HCT116 (cell line): ENCODE results near the gene ROMO1. TPM values are rescaled to one million over a fixed set of nuclear protein-coding genes. Genes with fewer than 3 reads are reported as not detected.
"Not testable (repeated sequence)": the region's sequence is repeated elsewhere in the genome, so short reads cannot be mapped to it uniquely, and the experiment has no call there.

Source experiments
- ATAC-seq: fragments of 200-7000 bp; cut with Tn5 transposase; 2 replicates; pipeline ENCODE4 v1.9.1; 2020; ENCODE audit warnings: mild to moderate bottlenecking, moderate library complexity
- BruUV-seq: library from RNA; stranded (reverse); fragments of 400-500 nt; replicated peaks from 2 replicates; lab custom pipeline; 2021; lab: Mats Ljungman, UMichigan
- CTCF ChIA-PET: fragments of 300-600 bp; sonication (Branson Sonifier 250); formaldehyde crosslinking; loops from one replicate; lab custom pipeline; 2021; ENCODE audit warnings: antibody characterized with exemption; lab: Charles Lee
- POLR2A ChIA-PET: fragments of 300-600, 350-600 bp; sonication (Branson Sonifier 250); formaldehyde crosslinking; loops from one replicate; lab custom pipeline; 2021; ENCODE audit warnings: antibody characterized with exemption; lab: Charles Lee
- RAD21 ChIA-PET, 2 experiments: fragments of 300-600 bp; sonication (Branson Sonifier 250); formaldehyde crosslinking; loops; one replicate each; lab custom pipeline; 2023; ENCODE audit warnings: low total read pairs in 2 of 2; ENCODE audit not compliant: uncharacterized antibody in 2 of 2, unreplicated experiment in 2 of 2, low non-redundant PET in 1 of 2; lab: Charles Lee
- DNase-seq: peaks from one replicate; pipeline ENCODE4 v3.0.0-alpha.2; 2010; ENCODE audit warnings: low read depth, low spot score
- H2AFZ ChIP-seq: fragments of 200-600 bp; shearing (Covaris generic), sonication (generic); 2 replicates; pipeline ENCODE4 v1.6.1; 2017; ENCODE audit warnings: low read depth, mixed run types, mixed read lengths, antibody characterized with exemption, low read length; ENCODE audit not compliant: poor library complexity, severe bottlenecking
- H3K27ac ChIP-seq: 2 replicates; pipeline ENCODE4 v1.5.1; 2012; ENCODE audit warnings: low read depth, low read length
- H3K27me3 ChIP-seq: fragments of 200-600 bp; sonication (generic); 2 replicates; pipeline ENCODE4 v1.6.1; 2016; ENCODE audit warnings: mixed run types, low read length, mixed read lengths; ENCODE audit not compliant: insufficient read depth
- H3K36me3 ChIP-seq, 2 experiments: fragments of 200-500 bp in 1 of 2; fragments of 200-600 bp in 1 of 2; sonication (Bioruptor generic) in 1 of 2; sonication (generic) in 1 of 2; 2 replicates each; pipeline versions ENCODE4 v1.5.1 to v1.6.1; 2014 to 2016; ENCODE audit warnings: low read length in 2 of 2, inconsistent platforms in 1 of 2, mixed read lengths in 1 of 2, mixed run types in 1 of 2; ENCODE audit not compliant: insufficient read depth in 2 of 2, control insufficient read depth in 1 of 2
- H3K4me1 ChIP-seq, 2 experiments: fragments of 200-600 bp in 1 of 2; sonication (generic) in 1 of 2; 2 replicates each; pipeline versions ENCODE4 v1.5.1 to v1.6.1; 2012 to 2017; ENCODE audit warnings: low read length in 2 of 2, inconsistent platforms in 1 of 2, mild to moderate bottlenecking in 1 of 2, mixed read lengths in 1 of 2, mixed run types in 1 of 2, moderate library complexity in 1 of 2; ENCODE audit not compliant: insufficient read depth in 2 of 2, control insufficient read depth in 1 of 2
- H3K4me2 ChIP-seq: fragments of 200-600 bp; sonication (generic); 2 replicates; pipeline ENCODE4 v1.6.1; 2017; ENCODE audit warnings: mixed run types, low read length, mixed read lengths
- H3K4me3 ChIP-seq, 2 experiments: fragments of 200-600 bp in 1 of 2; sonication (generic) in 1 of 2; replicated peaks in 1 of 2; 2 replicates each; pipeline ENCODE4 v1.5.1; 2011 to 2016; ENCODE audit warnings: low read length in 2 of 2, control low read depth in 1 of 2, low read depth in 1 of 2, mild to moderate bottlenecking in 1 of 2, mixed read lengths in 1 of 2, mixed run types in 1 of 2
- H3K79me2 ChIP-seq: fragments of 200-600 bp; sonication (generic); 2 replicates; pipeline ENCODE4 v1.6.1; 2017; ENCODE audit warnings: mild to moderate bottlenecking, mixed run types, low read length, moderate library complexity, mixed read lengths; ENCODE audit not compliant: insufficient read depth
- H3K9ac ChIP-seq: fragments of 200-600 bp; sonication (generic); 2 replicates; pipeline ENCODE4 v1.6.1; 2016; ENCODE audit warnings: low read length, mixed read lengths
- H3K9me2 ChIP-seq: fragments of 200-600 bp; sonication (generic), shearing (Covaris generic); 2 replicates; pipeline ENCODE4 v1.6.1; 2017; ENCODE audit warnings: mixed run types, mild to moderate bottlenecking, moderate library complexity; ENCODE audit not compliant: insufficient read depth
- H3K9me3 ChIP-seq, 2 experiments: fragments of 200-500 bp in 1 of 2; fragments of 200-600 bp in 1 of 2; sonication (Bioruptor generic) in 1 of 2; sonication (generic) in 1 of 2; 2 replicates each; pipeline ENCODE4 v1.6.1; 2014 to 2017; ENCODE audit warnings: low read length in 2 of 2, mixed read lengths in 2 of 2, inconsistent platforms in 1 of 2, low read depth in 1 of 2, mild to moderate bottlenecking in 1 of 2, mixed run types in 1 of 2, moderate library complexity in 1 of 2; ENCODE audit not compliant: control insufficient read depth in 1 of 2, insufficient read depth in 1 of 2
- H4K20me1 ChIP-seq: fragments of 200-600 bp; sonication (generic), shearing (Covaris generic); 2 replicates; pipeline ENCODE4 v1.6.1; 2017; ENCODE audit warnings: mixed run types, mild to moderate bottlenecking, moderate library complexity; ENCODE audit not compliant: insufficient read depth
- CBX3 ChIP-seq: IDR thresholded peaks from 2 replicates; pipeline ENCODE4 v1.6.1; 2012; ENCODE audit warnings: low read depth
- CEBPB ChIP-seq: IDR thresholded peaks from 2 replicates; pipeline ENCODE4 v1.6.1; 2012; ENCODE audit warnings: low read depth
- ELF1 ChIP-seq: IDR thresholded peaks from 2 replicates; pipeline ENCODE4 v1.6.1; 2012; ENCODE audit warnings: low read depth, borderline replicate concordance
- EZH2phosphoT487 ChIP-seq: fragments of 200-600 bp; IDR thresholded peaks from 2 replicates; pipeline ENCODE4 v1.6.1; 2018; ENCODE audit warnings: antibody characterized with exemption, borderline replicate concordance
- FOSL1 ChIP-seq: IDR thresholded peaks from 2 replicates; pipeline ENCODE4 v1.6.1; 2012; ENCODE audit warnings: low read depth
- JUND ChIP-seq: IDR thresholded peaks from 2 replicates; pipeline ENCODE4 v1.6.1; 2012
- POLR2A ChIP-seq: IDR thresholded peaks from 2 replicates; pipeline ENCODE4 v1.7.0; 2011; ENCODE audit warnings: borderline replicate concordance; ENCODE audit not compliant: insufficient read depth, insufficient read length; ENCODE audit errors: extremely low read depth
- SIN3A ChIP-seq: IDR thresholded peaks from 2 replicates; pipeline ENCODE4 v1.6.1; 2012; ENCODE audit warnings: low read depth
- intact Hi-C: fragments of 100-400 bp; cut with micrococcal nuclease; formaldehyde crosslinking; loops from 2 replicates; pipeline ENCODE4 v1.10.0; 2022
- total RNA-seq: library from RNA; stranded (reverse); gene quantifications from one replicate; pipeline ENCODE4 v1.2.1, GENCODE V29; 2021; ENCODE audit not compliant: unreplicated experiment
- TF ChIP-seq, protein P1 (sequence below): IDR thresholded peaks from 2 replicates; pipeline ENCODE4 v1.6.1; 2012
- TF ChIP-seq, protein P2 (sequence below), 3 experiments: fragments of 200-600 bp in 1 of 3; sonication (generic) in 1 of 3; IDR thresholded peaks in 2 of 3; conservative IDR thresholded peaks in 1 of 3; 2 replicates each; pipeline ENCODE4 v1.5.1; 2012 to 2017; ENCODE audit warnings: low read depth in 2 of 3, low read length in 2 of 3, antibody characterized with exemption in 1 of 3, borderline replicate concordance in 1 of 3, control low read depth in 1 of 3, mild to moderate bottlenecking in 1 of 3, mixed read lengths in 1 of 3, mixed run types in 1 of 3, moderate library complexity in 1 of 3; ENCODE audit not compliant: insufficient read depth in 1 of 3

The ROMO1 gene
- total RNA-seq, 1 experiment from 2014 or later, result 167 TPM

DNA sequence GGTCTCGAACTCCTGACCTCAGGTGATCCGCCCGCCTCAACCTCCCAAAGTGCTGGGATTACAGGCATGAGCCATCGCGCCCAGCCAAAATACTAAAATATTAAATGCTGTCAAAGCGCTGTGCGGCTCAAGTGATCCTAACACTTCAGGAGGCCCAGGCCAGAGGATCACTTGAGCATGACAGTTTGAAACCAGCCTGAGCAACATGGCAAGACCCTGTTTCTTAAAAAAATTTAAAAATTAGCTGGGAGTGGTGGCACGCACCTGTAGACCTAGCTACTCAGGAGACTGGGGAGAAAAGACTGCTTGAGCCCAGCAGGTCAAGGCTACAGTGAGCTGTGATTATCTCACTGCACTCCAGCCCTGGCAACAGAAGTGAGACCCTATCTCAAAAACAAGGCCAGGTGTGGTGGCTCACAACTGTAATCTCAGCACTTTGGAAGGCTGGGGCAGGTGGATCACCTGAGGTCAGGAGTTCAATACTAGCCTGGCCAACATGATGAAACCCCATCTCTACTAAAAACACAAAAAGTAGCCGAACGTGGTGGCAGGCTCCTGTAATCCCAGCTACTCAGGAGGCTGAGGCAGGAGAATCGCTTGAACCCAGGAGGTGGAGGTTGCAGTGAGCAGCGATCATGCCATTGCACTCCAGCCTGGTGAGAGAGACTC, 24.6 kb downstream of the ROMO1 start:
- ATAC-seq, H3K9me2 ChIP-seq, intact Hi-C loops, CTCF ChIA-PET, H3K27me3 ChIP-seq, BruUV-seq, H3K9ac ChIP-seq, H3K4me3 ChIP-seq, DNase-seq, H3K4me1 ChIP-seq, H3K4me2 ChIP-seq, POLR2A ChIA-PET, RAD21 ChIA-PET, H3K27ac ChIP-seq, H3K9me3 ChIP-seq, H2AFZ ChIP-seq: not testable (repeated sequence)
- peaks cover 85 to 87% of the 10 kb centered on the region in 2 experiments for H3K36me3 ChIP-seq
- H3K79me2 ChIP-seq, result peaks cover 100% of the 10 kb centered on the region
- peaks cover 26% of the 10 kb centered on the region; the same call in 1 of the 2 replicates for H4K20me1 ChIP-seq

DNA sequence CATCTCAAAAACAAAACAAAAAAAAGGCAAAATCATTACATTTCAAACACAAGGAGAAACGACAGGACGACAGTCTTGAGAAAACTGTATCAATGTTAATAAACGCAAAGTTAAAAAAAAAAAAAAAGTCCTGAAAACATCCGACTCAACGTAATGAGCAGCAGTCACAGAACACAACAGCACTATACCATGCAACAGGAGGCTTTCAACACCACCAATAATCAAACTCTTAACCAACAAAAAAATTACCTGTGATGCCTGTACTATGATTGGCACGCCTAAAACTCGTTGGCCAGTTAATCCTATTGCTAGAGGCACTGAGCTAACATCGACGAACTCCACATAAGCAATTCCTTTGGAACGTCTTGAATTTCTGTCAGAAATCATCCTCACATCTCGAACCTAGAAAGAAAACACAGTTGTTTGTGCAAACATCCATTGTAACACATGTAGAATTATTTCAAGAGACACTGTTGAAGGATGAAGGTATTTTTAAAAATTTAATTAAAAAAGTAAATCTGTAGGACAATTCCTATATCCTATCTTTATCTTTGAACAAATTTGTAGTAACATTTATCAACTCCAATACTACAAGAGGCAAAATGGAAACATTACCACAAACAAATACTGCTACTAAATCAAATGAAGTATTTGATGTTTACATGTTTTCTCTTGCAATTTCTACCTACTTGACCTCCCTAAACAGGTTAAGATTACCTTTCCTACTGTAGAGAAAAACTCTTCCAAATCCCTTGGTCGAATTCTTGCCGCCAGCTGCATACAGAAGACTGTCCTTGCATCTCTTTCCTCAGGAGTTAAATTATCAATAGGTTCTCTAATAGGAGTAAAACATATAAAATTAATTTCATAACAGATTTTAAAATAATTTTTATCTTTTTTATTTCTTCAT, 25.4 kb downstream of the ROMO1 start:
- POLR2A ChIA-PET, result no interaction called here
- TF ChIP-seq CBX3, result no peak
- no peak for TF ChIP-seq POLR2A
- TF ChIP-seq FOSL1, result no peak
- TF ChIP-seq, protein P1, sequence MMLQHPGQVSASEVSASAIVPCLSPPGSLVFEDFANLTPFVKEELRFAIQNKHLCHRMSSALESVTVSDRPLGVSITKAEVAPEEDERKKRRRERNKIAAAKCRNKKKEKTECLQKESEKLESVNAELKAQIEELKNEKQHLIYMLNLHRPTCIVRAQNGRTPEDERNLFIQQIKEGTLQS, result no peak
- no peak for TF ChIP-seq EZH2phosphoT487
- no peak for TF ChIP-seq ELF1
- no peak for TF ChIP-seq JUND
- no peak for TF ChIP-seq CEBPB
- TF ChIP-seq, protein P2, sequence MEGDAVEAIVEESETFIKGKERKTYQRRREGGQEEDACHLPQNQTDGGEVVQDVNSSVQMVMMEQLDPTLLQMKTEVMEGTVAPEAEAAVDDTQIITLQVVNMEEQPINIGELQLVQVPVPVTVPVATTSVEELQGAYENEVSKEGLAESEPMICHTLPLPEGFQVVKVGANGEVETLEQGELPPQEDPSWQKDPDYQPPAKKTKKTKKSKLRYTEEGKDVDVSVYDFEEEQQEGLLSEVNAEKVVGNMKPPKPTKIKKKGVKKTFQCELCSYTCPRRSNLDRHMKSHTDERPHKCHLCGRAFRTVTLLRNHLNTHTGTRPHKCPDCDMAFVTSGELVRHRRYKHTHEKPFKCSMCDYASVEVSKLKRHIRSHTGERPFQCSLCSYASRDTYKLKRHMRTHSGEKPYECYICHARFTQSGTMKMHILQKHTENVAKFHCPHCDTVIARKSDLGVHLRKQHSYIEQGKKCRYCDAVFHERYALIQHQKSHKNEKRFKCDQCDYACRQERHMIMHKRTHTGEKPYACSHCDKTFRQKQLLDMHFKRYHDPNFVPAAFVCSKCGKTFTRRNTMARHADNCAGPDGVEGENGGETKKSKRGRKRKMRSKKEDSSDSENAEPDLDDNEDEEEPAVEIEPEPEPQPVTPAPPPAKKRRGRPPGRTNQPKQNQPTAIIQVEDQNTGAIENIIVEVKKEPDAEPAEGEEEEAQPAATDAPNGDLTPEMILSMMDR (IDR thresholded peaks at IDR 0.05 in 2 of 3, conservative IDR thresholded peaks at IDR 0.05 in 1 of 3; ENCODE audit: borderline replicate concordance in 1 of 3, insufficient read depth in 1 of 3, low read depth in 2 of 3, low read length in 2 of 3), result no peak
- TF ChIP-seq SIN3A, result no peak
- TF ChIP-seq, all 23 proteins: peak for 0
- ChIA-PET CTCF (no interaction called here), RAD21 (no interaction called here)
- Histone ChIP-seq H2AFZ (no peak overlapping the region), H3K27me3 (no peaks in the 10 kb centered on the region), H3K4me1 (no peaks in the 10 kb centered on the region), H3K27ac (no peak overlapping the region), H3K36me3 (peaks cover 84 to 87% of the 10 kb centered on the region in 2 experiments), H3K9me3 (no peaks in the 10 kb centered on the region), H3K4me2 (no peak overlapping the region), H3K9me2 (no peaks in the 10 kb centered on the region), H4K20me1 (peaks cover 31% of the 10 kb centered on the region; the same call in 1 of the 2 replicates), H3K79me2 (peaks cover 100% of the 10 kb centered on the region), H3K4me3 (no peak overlapping the region), H3K9ac (no peak overlapping the region)
- BruUV-seq, result no TSS peak
- ATAC-seq (no peak), DNase-seq (no peak)
- intact Hi-C loops, result no loop called here
